M059J (cell line): ENCODE data around the gene SVOPL. TPM values are rescaled to one million over a fixed set of nuclear protein-coding genes. Genes with fewer than 3 reads are reported as not detected.

Experiments
- DNase-seq: peaks from one replicate; pipeline ENCODE4 v3.0.0-alpha.2; 2012; ENCODE audit warnings: low read depth
- total RNA-seq: library from RNA; depleted of rRNA; stranded (reverse); fragments of >200 nt; shearing (Covaris generic); gene quantifications from 2 replicates; pipeline ENCODE4 v1.2.3, GENCODE V29; 2014; rRNA removed

SVOPL gene
- total RNA-seq, 1 experiment from 2014 or later: not detected

GRCh38 chr7:138564365-138564764 lies 136.8 kb downstream of the SVOPL start:
- DNase-seq: no peak

DNA sequence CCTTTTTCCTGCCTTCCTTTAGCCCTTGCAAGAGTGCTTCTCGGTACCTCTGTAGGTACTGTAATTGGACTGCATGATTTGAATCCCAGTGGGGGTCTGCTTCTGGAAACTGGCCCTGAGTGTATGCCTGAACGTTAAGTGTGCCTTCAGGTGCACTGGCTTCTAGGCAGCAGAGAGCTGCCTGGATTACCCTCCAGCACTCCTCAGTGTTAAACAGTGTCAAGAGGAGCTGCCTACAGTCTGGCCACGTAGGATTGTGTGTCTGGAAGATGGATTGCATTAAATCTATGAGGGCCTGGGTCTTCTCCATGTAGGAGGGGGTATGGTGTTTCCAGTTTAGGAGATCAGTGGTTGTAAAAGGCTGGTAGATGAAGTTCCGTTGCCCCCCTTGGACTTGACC lies 137.4 kb downstream of the SVOPL start:
- no peak for DNase-seq

- DNase-seq: no peak
These were observed 141.7 kb downstream of the SVOPL start for GRCh38 chr7:138559448-138559847.

GRCh38 chr7:138556771-138557484 lies 144.2 kb downstream of the SVOPL start:
- DNase-seq: no peak

DNA sequence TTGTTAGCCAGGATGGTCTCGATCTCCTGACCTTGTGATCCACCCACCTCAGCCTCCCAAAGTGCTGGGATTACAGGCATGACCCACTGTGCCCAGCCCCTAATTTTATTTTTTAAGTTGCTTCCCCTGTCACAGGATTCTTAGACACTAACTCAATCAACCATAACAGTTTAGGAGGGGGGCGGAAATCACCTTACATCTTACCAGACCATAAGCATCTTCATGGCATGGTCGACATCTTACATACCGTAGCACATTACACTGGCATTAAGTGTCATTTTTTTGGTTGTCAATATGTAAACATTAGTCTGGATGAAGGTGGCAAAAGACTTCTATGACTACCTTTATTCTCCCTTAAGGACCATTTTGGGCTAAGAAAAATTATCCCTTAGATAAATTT lies 145.5 kb downstream of the SVOPL start:
- DNase-seq: no peak

- DNase-seq: no peak
These were observed 146.5 kb downstream of the SVOPL start for GRCh38 chr7:138554674-138555073.

- no peak for DNase-seq
These were observed 147.4 kb downstream of the SVOPL start for GRCh38 chr7:138553805-138554204.

- no peak for DNase-seq
These were observed 150.1 kb downstream of the SVOPL start for GRCh38 chr7:138551102-138551501.

GRCh38 chr7:138550337-138550736 lies 150.8 kb downstream of the SVOPL start:
- no peak for DNase-seq

DNA sequence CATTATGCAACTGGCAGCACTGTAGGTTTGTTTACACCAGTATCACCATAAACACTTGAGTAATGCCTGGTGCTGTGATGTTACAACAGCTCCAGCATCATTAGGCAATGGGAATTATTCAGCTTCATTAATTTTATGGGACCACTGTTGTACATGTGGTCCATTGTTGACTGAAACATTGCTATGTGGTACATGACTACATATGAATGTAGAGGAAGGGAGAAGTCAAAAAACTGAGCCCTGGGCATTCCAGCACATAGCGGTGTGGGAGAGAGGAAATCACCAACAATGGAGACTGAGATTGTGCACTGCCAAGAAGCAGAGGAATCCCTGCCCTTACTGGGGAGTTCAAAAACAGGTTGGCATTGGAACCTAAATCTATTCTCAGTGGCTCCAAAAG lies 152.1 kb downstream of the SVOPL start:
- DNase-seq: peak; percentile 63

DNA sequence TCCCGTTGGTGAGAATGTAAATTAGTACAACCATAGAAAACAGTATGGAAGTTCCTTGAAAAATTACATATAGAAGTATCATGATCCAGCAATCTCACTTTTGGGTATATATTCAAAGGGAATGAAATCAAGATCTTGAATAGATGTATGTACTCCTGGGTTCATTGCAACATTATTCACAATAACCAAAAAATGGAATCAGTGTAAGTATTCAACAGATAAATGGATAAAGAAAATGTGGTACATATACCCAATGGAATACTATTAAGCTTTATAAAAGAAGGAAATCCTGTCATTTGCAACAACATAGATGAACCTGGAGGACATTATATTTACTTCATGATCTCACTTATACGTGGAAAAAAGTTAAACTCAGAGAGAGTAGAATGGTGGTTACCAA lies 154.3 kb downstream of the SVOPL start:
- no peak for DNase-seq

DNA sequence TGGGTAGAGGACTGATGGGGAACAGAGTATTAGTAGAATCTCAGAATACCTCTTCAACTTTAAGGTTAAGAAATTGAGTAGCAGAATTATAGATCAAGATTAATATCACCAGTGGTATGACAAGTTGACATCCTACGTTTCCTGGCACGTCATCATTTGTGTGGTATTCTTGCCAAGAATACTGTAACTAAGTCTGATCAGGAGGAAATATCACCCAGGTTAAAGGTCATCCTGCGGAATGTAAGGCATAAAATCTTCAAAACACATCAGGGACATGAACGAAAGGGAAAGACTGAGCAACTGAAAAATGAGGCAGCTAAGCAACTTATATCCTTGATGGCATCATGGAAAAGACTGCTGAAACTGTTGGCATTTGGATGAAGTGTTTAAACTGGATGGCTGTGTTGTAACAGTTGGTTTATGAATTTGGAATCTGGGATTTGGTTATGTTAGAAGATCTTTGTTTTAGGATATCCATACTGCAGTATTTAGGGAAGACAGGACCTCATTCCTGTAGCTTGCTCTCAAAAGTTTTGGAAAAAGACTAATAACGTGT lies 155.0 kb downstream of the SVOPL start:
- no peak for DNase-seq

GRCh38 chr7:138545123-138545522 lies 156.0 kb downstream of the SVOPL start:
- no peak for DNase-seq

Other genes with a start within 250 kb of the SVOPL start
- gene TRIM24, start 241.1 kb downstream of the SVOPL start, total RNA-seq: 13.9 and 21.0 TPM in 2 replicates
- gene TMEM213, start 96.6 kb upstream of the SVOPL start, total RNA-seq: not detected in 2 replicates
- gene ATP6V0A4, start 96.8 kb upstream of the SVOPL start, total RNA-seq: 0.20 and 0.91 TPM in 2 replicates